ENCODE results near the gene PRKCH. TPM values are rescaled to one million over a fixed set of nuclear protein-coding genes. Genes with fewer than 3 reads are reported as not detected.

The PRKCH gene
- total RNA-seq, 1 donor from 2014 or later: 19.1 TPM

- Mint-ChIP-seq H3K27me3 (no peaks in the 10 kb centered on the region), H3K4me3 (no peak overlapping the region), H3K4me1 (ENCODE audit: unreplicated experiment) (peaks cover 7% of the 10 kb centered on the region), H3K27ac (no peak overlapping the region), H3K36me3 (no peaks in the 10 kb centered on the region), H3K9me3 (no peaks in the 10 kb centered on the region)
- no peak for TF ChIP-seq CTCF (conservative IDR thresholded peaks at IDR 0.05)
- no peak for DNase-seq (ENCODE audit: extremely low spot score, unreplicated experiment)
These were observed 69.7 kb downstream of the PRKCH start for GRCh38 chr14:61391119-61391518.

GRCh38 chr14:61392297-61392696, 70.9 kb downstream of the PRKCH start:
- peaks cover 4% of the 10 kb centered on the region for H3K36me3 Mint-ChIP-seq
- DNase-seq (ENCODE audit: extremely low spot score, unreplicated experiment): no peak
- TF ChIP-seq CTCF (conservative IDR thresholded peaks at IDR 0.05): no peak
- H3K4me3 Mint-ChIP-seq: no peak overlapping the region
- H3K27me3 Mint-ChIP-seq: no peaks in the 10 kb centered on the region
- no peaks in the 10 kb centered on the region for H3K9me3 Mint-ChIP-seq
- H3K27ac Mint-ChIP-seq: no peak overlapping the region
- H3K4me1 Mint-ChIP-seq (ENCODE audit: unreplicated experiment): peaks cover 7% of the 10 kb centered on the region

DNA sequence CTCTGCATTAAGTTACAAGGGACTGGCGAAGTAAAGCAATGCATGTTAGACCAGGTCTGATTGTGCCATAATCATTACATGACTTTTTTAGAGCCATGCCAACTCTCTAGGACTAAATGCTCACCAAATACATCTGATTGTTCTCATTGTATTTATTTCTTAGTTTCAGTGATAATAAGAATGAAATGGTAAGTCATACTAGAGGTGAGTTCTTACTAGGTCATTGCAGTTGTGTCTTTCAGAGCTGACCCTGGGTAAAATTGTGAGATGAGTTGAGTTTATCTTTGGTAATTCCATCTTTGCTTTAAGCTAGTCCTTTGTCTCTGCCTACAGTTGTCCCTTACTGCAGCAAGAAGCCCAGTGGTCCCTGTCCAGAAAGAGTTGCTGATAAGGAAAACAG, 73.2 kb downstream of the PRKCH start:
- Mint-ChIP-seq H3K4me1 (ENCODE audit: unreplicated experiment) (no peaks in the 10 kb centered on the region), H3K9me3 (no peaks in the 10 kb centered on the region), H3K27me3 (no peaks in the 10 kb centered on the region), H3K36me3 (peaks cover 4% of the 10 kb centered on the region), H3K4me3 (no peak overlapping the region), H3K27ac (no peak overlapping the region)
- DNase-seq (ENCODE audit: extremely low spot score, unreplicated experiment): no peak
- no peak for TF ChIP-seq CTCF (conservative IDR thresholded peaks at IDR 0.05)

DNA sequence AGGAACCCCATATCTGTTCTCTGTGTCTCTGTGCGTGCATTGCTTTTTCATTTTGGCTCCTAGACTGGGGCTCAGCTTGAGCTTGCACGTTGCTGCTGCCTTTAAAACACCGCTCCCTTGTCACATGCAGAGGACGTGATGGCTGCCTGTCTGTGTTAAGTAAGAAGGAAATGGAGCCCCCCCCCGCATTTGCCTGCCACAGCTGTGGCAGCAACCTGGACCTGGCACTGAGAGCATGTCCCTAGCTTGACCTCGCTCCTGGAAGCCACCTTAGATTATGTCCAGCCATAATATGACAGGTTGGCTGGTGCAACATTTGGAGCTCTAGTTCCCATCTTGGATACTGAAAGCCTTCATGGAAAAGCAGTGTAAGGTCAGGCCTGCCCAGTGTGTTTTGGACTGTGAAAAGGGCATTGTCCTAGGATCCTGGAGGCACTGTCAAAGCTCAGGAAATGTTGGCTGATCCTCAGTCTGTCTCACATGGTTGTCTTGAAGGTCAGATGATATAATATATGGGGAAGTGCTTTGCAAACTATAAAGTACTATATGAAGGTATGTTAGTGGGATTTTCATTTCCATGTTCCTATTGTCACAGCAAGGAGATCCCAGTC, 73.8 kb downstream of the PRKCH start:
- Mint-ChIP-seq H3K27me3 (no peaks in the 10 kb centered on the region), H3K4me1 (ENCODE audit: unreplicated experiment) (no peaks in the 10 kb centered on the region), H3K36me3 (peaks cover 4% of the 10 kb centered on the region), H3K9me3 (no peaks in the 10 kb centered on the region), H3K4me3 (no peak overlapping the region), H3K27ac (no peak overlapping the region)
- no peak for DNase-seq (ENCODE audit: extremely low spot score, unreplicated experiment)
- TF ChIP-seq CTCF (conservative IDR thresholded peaks at IDR 0.05): no peak

DNA sequence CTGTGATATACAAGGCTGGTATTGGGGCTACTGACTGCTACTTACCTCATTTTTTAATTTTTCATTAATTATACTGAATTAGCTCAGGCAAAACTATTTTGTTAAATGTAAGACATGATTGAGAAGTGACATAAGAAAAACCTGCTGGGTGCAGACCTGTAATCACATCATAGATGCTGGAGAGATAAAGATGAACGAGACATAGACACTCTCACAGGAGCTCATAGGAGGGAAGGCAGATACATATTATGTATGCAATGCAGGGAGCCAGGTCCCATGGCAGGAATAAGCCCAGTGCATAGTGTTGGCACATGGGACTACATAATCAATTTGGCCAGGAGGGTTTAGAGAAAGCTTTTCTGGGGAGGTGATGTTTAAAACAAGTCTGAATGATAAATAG, 74.9 kb downstream of the PRKCH start:
- Mint-ChIP-seq H3K36me3 (peaks cover 4% of the 10 kb centered on the region), H3K4me3 (no peak overlapping the region), H3K4me1 (ENCODE audit: unreplicated experiment) (no peaks in the 10 kb centered on the region), H3K9me3 (no peaks in the 10 kb centered on the region), H3K27ac (no peak overlapping the region), H3K27me3 (no peaks in the 10 kb centered on the region)
- TF ChIP-seq CTCF (conservative IDR thresholded peaks at IDR 0.05): no peak
- no peak for DNase-seq (ENCODE audit: extremely low spot score, unreplicated experiment)

GRCh38 chr14:61396694-61397093, 75.3 kb downstream of the PRKCH start:
- Mint-ChIP-seq H3K4me1 (ENCODE audit: unreplicated experiment) (no peaks in the 10 kb centered on the region), H3K9me3 (no peaks in the 10 kb centered on the region), H3K27ac (no peak overlapping the region), H3K4me3 (no peak overlapping the region), H3K27me3 (no peaks in the 10 kb centered on the region), H3K36me3 (peaks cover 4% of the 10 kb centered on the region)
- no peak for DNase-seq (ENCODE audit: extremely low spot score, unreplicated experiment)
- TF ChIP-seq CTCF (conservative IDR thresholded peaks at IDR 0.05): no peak

All from type B pancreatic cell (in vitro differentiated cells).